H9 (cell line): ENCODE data around the gene RFC4. TPM values are rescaled to one million over a fixed set of nuclear protein-coding genes. Genes with fewer than 3 reads are reported as not detected.

Experiments used
- DNase-seq: peaks from one replicate; pipeline ENCODE4 v3.0.0-alpha.2; 2017
- H2AFZ ChIP-seq: one replicate; pipeline ENCODE4 v1.6.1; 2013; ENCODE audit warnings: mild to moderate bottlenecking, low read length, control low read depth, moderate library complexity
- H2AK5ac ChIP-seq: 2 replicates; pipeline ENCODE4 v1.6.1; 2013; ENCODE audit warnings: low read length, control low read depth, mixed read lengths; ENCODE audit not compliant: insufficient read length
- H2BK120ac ChIP-seq: one replicate; pipeline ENCODE4 v1.6.1; 2013; ENCODE audit warnings: low read depth, mild to moderate bottlenecking, low read length, control low read depth, inconsistent platforms; ENCODE audit not compliant: poor library complexity, severe bottlenecking
- H2BK12ac ChIP-seq: 2 replicates; pipeline ENCODE4 v1.6.1; 2013; ENCODE audit warnings: low read length, control low read depth, mixed read lengths, low read depth; ENCODE audit not compliant: insufficient read length
- H2BK15ac ChIP-seq: 2 replicates; pipeline ENCODE4 v1.6.1; 2013; ENCODE audit warnings: low read depth, low read length, control low read depth
- H2BK20ac ChIP-seq: one replicate; pipeline ENCODE4 v1.6.1; 2013; ENCODE audit warnings: low read depth, mild to moderate bottlenecking, low read length, control low read depth, inconsistent platforms; ENCODE audit not compliant: poor library complexity, severe bottlenecking
- H2BK5ac ChIP-seq: 2 replicates; pipeline ENCODE4 v1.6.1; 2013; ENCODE audit warnings: low read length, control low read depth, mixed read lengths; ENCODE audit not compliant: insufficient read length
- H3K14ac ChIP-seq: 2 replicates; pipeline ENCODE4 v1.6.1; 2013; ENCODE audit warnings: low read length, control low read depth; ENCODE audit not compliant: insufficient read depth
- H3K18ac ChIP-seq: 2 replicates; pipeline ENCODE4 v1.6.1; 2013; ENCODE audit warnings: low read depth, mild to moderate bottlenecking, mixed read lengths, low read length, control low read depth; ENCODE audit not compliant: insufficient read length
- H3K23ac ChIP-seq: 2 replicates; pipeline ENCODE4 v1.6.1; 2013; ENCODE audit warnings: low read length, control low read depth, mixed read lengths, low read depth; ENCODE audit not compliant: insufficient read length
- H3K23me2 ChIP-seq: 2 replicates; pipeline ENCODE4 v1.6.1; 2013; ENCODE audit warnings: low read depth, mild to moderate bottlenecking, mixed read lengths, low read length, control low read depth; ENCODE audit not compliant: insufficient read length, poor library complexity, severe bottlenecking
- H3K27ac ChIP-seq: 2 replicates; pipeline ENCODE4 v1.5.1; 2013; ENCODE audit warnings: low read length, control low read depth, mixed read lengths, low read depth; ENCODE audit not compliant: insufficient read length
- H3K27me3 ChIP-seq: 2 replicates; pipeline ENCODE4 v1.6.1; 2013; ENCODE audit warnings: low read length, control low read depth, inconsistent platforms; ENCODE audit not compliant: insufficient read depth
- H3K4ac ChIP-seq: 2 replicates; pipeline ENCODE4 v1.6.1; 2013; ENCODE audit warnings: low read depth, mild to moderate bottlenecking, control low read depth, inconsistent platforms, low read length, moderate library complexity
- H3K4me1 ChIP-seq: 2 replicates; pipeline ENCODE4 v1.6.1; 2013; ENCODE audit warnings: low read length, control low read depth, inconsistent platforms; ENCODE audit not compliant: insufficient read depth
- H3K4me2 ChIP-seq: 2 replicates; pipeline ENCODE4 v1.6.1; 2013; ENCODE audit warnings: low read length, control low read depth, mixed read lengths; ENCODE audit not compliant: insufficient read length, insufficient read depth
- H3K56ac ChIP-seq: 2 replicates; pipeline ENCODE4 v1.6.1; 2013; ENCODE audit warnings: low read depth, mild to moderate bottlenecking, mixed read lengths, low read length, control low read depth; ENCODE audit not compliant: insufficient read length
- H3K79me1 ChIP-seq: 2 replicates; pipeline ENCODE4 v1.6.1; 2013; ENCODE audit warnings: low read depth, mild to moderate bottlenecking, moderate library complexity, low read length, control low read depth, inconsistent platforms; ENCODE audit not compliant: insufficient read depth, poor library complexity, severe bottlenecking
- H3K79me2 ChIP-seq: 2 replicates; pipeline ENCODE4 v1.6.1; 2013; ENCODE audit warnings: low read length, control low read depth, inconsistent platforms; ENCODE audit not compliant: insufficient read depth
- H3K9ac ChIP-seq: 2 replicates; pipeline ENCODE4 v1.6.1; 2013; ENCODE audit warnings: low read length, control low read depth, mixed read lengths; ENCODE audit not compliant: insufficient read length; ENCODE audit errors: extremely low read depth
- H3K9me3 ChIP-seq: one replicate; pipeline ENCODE4 v1.6.1; 2013; ENCODE audit warnings: low read depth, low read length, inconsistent platforms; ENCODE audit not compliant: control insufficient read depth
- H3T11ph ChIP-seq: one replicate; pipeline ENCODE4 v1.6.1; 2013; ENCODE audit warnings: mild to moderate bottlenecking, low read length, control low read depth, inconsistent platforms
- H4K20me1 ChIP-seq: one replicate; pipeline ENCODE4 v1.6.1; 2013; ENCODE audit not compliant: control insufficient read depth, insufficient read length, insufficient read depth
- H4K5ac ChIP-seq: 2 replicates; pipeline ENCODE4 v1.6.1; 2013; ENCODE audit warnings: low read depth, mild to moderate bottlenecking, mixed read lengths, low read length, control low read depth; ENCODE audit not compliant: insufficient read length
- H4K8ac ChIP-seq: replicated peaks from 2 replicates; pipeline ENCODE4 v1.6.1; 2013; ENCODE audit warnings: low read length, control low read depth, mixed read lengths, low read depth; ENCODE audit not compliant: insufficient read length
- H4K91ac ChIP-seq: 2 replicates; pipeline ENCODE4 v1.6.1; 2013; ENCODE audit warnings: low read depth, mild to moderate bottlenecking, moderate library complexity, mixed read lengths, low read length, control low read depth; ENCODE audit not compliant: insufficient read length
- H3K27ac Mint-ChIP-seq, 3 experiments: 2 replicates in 2 of 3; 3 replicates in 1 of 3; pipeline ENCODE4 v1.8.0; 2020 to 2021; ENCODE audit warnings: mixed read lengths in 3 of 3, mild to moderate bottlenecking in 1 of 3, moderate library complexity in 1 of 3
- H3K27me3 Mint-ChIP-seq: 2 replicates; pipeline ENCODE4 v1.8.0; 2021; ENCODE audit warnings: low read depth, mild to moderate bottlenecking, moderate library complexity, mixed read lengths
- H3K36me3 Mint-ChIP-seq, 3 experiments: 2 replicates in 2 of 3; 3 replicates in 1 of 3; pipeline ENCODE4 v1.8.0; 2020 to 2021; ENCODE audit warnings: low read depth in 3 of 3, mixed read lengths in 3 of 3; ENCODE audit not compliant: insufficient read depth in 1 of 3
- H3K4me1 Mint-ChIP-seq, 2 experiments: 2 replicates each; pipeline ENCODE4 v1.8.0; 2020; ENCODE audit warnings: mixed read lengths in 2 of 2
- H3K4me3 Mint-ChIP-seq, 2 experiments: 2 replicates in 1 of 2; 3 replicates in 1 of 2; pipeline ENCODE4 v1.8.0; 2020 to 2021; ENCODE audit warnings: mild to moderate bottlenecking in 2 of 2, mixed read lengths in 2 of 2, moderate library complexity in 1 of 2
- H3K9me3 Mint-ChIP-seq, 2 experiments: 2 replicates in 1 of 2; 3 replicates in 1 of 2; pipeline ENCODE4 v1.8.0; 2020; ENCODE audit warnings: mild to moderate bottlenecking in 2 of 2, mixed read lengths in 2 of 2, moderate library complexity in 1 of 2
- WGBS: extraction: QIAGEN DNeasy Blood & Tissue Kit; methylation state at CpG from one replicate; pipeline ENCODE4 v1.1.7; 2013; ENCODE audit warnings: missing lambda C conversion rate, low lambda C conversion rate, mixed read lengths; ENCODE audit not compliant: insufficient read length; ENCODE audit errors: extremely low coverage; 5-methylcytosine and 5-hydroxymethylcytosine counted together
- total RNA-seq: library from RNA; stranded (reverse); gene quantifications from 2 replicates; pipeline ENCODE4 v1.2.1, GENCODE V29; 2021
- TF ChIP-seq, protein P1 (sequence below): fragments of 200-600 bp; sonication (generic); conservative IDR thresholded peaks from 3 replicates; pipeline ENCODE4 v1.8.0; 2021; ENCODE audit warnings: antibody characterized with exemption, mild to moderate bottlenecking

Gene RFC4
- total RNA-seq, 1 experiment from 2014 or later, result 108 TPM

GRCh38 chr3:186788482-186789370, 17.6 kb downstream of the RFC4 start:
- Histone ChIP-seq H3K27me3 (no peaks in the 10 kb centered on the region), H4K8ac (no peak overlapping the region), H2BK20ac (no peak overlapping the region), H2AFZ (no peak overlapping the region), H2AK5ac (no peak overlapping the region), H3K79me1 (no peaks in the 10 kb centered on the region), H2BK5ac (no peak overlapping the region), H4K5ac (no peak overlapping the region), H3K9ac (no peak overlapping the region), H3K56ac (no peak overlapping the region), H3K14ac (no peak overlapping the region), H3T11ph (no peak overlapping the region), H3K23me2 (peaks cover 6% of the 10 kb centered on the region), H3K23ac (no peak overlapping the region), H2BK12ac (no peak overlapping the region), H3K18ac (no peak overlapping the region), H4K20me1 (no peaks in the 10 kb centered on the region), H3K4ac (no peak overlapping the region), H3K4me1 (no peaks in the 10 kb centered on the region), H3K9me3 (no peaks in the 10 kb centered on the region), H3K27ac (no peak overlapping the region), H3K4me2 (no peak overlapping the region), H2BK15ac (no peak overlapping the region), H2BK120ac (no peak overlapping the region), H4K91ac (no peak overlapping the region), H3K79me2 (peaks cover 17% of the 10 kb centered on the region; the same call in 1 of the 2 replicates)
- TF ChIP-seq, protein P1, sequence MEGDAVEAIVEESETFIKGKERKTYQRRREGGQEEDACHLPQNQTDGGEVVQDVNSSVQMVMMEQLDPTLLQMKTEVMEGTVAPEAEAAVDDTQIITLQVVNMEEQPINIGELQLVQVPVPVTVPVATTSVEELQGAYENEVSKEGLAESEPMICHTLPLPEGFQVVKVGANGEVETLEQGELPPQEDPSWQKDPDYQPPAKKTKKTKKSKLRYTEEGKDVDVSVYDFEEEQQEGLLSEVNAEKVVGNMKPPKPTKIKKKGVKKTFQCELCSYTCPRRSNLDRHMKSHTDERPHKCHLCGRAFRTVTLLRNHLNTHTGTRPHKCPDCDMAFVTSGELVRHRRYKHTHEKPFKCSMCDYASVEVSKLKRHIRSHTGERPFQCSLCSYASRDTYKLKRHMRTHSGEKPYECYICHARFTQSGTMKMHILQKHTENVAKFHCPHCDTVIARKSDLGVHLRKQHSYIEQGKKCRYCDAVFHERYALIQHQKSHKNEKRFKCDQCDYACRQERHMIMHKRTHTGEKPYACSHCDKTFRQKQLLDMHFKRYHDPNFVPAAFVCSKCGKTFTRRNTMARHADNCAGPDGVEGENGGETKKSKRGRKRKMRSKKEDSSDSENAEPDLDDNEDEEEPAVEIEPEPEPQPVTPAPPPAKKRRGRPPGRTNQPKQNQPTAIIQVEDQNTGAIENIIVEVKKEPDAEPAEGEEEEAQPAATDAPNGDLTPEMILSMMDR, result no peak
- Mint-ChIP-seq H3K9me3 (peaks cover 6 to 8% of the 10 kb centered on the region in 2 experiments), H3K4me1 (peaks cover 11 to 26% of the 10 kb centered on the region in 2 experiments), H3K27me3 (no peaks in the 10 kb centered on the region), H3K36me3 (peaks cover 65 to 94% (median 82%) of the 10 kb centered on the region in 3 experiments), H3K4me3 (0 out of 5 replicates have a peak overlapping the region, but pooled peaks of 1 of the 2 experiments have one; percentile 45), H3K27ac (peak overlapping the region; percentile 3 to 100 (median 27); a peak in 4 of 7 replicates)
- no peak for DNase-seq
- no CpG with 5 or more reads among the region's 13 CpGs for WGBS
